Measurements from ENCODE around the gene PPP1R13B.
A peak's percentile ranks its signal among the peaks of the same experiment; 100 is the strongest.

PPP1R13B gene

GRCh38 chr14:103730490-103731035, 116.8 kb downstream of the PPP1R13B start:
- peaks cover 27% of the 10 kb centered on the region for H3K36me3 Mint-ChIP-seq (ENCODE audit: low read depth)
- H3K4me1 Mint-ChIP-seq: peaks cover 4% of the 10 kb centered on the region
- no peak overlapping the region for H3K4me3 Mint-ChIP-seq
- no peak overlapping the region for H3K27ac Mint-ChIP-seq
- TF ChIP-seq CTCF (IDR thresholded peaks at IDR 0.05): no peak
- no peaks in the 10 kb centered on the region for H3K9me3 Mint-ChIP-seq
- DNase-seq: no peak
- no peaks in the 10 kb centered on the region for H3K27me3 Mint-ChIP-seq (ENCODE audit: low read depth, poor library complexity)

DNA sequence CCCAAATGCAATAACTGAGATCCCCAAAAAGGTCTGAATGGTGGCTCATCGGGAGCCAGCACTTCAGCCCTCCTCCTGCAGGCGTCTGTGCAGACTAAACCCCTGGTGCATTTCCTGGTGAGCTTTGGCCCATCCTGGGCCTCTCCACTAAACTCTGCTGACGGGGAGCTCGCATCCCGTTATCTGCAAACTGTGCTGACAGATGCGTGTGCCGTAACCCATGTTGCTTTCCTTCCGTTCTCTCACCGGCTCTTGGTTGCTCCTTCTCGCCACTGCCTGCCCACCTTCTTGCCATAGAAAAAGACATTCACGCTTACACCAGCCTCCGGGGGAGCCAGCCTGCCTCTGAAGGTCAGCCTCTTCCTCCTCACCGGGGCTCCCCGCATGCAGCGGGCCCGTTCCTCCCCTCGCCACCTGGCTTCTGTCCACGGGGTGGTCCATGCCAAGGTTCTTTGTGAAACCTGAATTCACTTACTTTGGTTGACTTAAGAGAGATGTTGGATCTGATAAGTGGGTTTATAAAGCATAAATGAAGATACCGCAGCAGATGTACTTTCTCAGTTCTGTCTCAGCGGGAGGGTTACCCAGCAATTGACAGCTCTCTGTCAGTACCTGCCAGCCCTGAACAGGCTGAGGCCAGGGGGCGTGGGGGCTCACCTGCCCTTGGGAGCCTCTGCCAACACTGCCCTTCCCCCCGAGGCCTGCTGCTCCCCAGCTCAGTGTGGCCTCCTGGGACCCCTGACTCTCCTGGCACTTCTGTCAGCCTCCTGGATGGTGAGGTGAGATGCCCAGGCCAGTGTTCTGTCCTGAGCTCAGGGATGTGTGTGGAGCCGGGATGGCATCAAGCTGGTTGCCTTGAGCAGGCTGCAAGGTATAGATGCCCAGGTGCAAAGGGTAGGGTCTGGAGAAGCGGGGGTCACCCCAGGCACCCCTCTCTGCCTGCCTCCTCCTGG, 117.6 kb downstream of the PPP1R13B start:
- DNase-seq: no peak
- TF ChIP-seq CTCF (IDR thresholded peaks at IDR 0.05): no peak
- Mint-ChIP-seq H3K9me3 (no peaks in the 10 kb centered on the region), H3K4me1 (peaks cover 4% of the 10 kb centered on the region), H3K4me3 (no peak overlapping the region), H3K36me3 (ENCODE audit: low read depth) (peaks cover 27% of the 10 kb centered on the region), H3K27ac (no peak overlapping the region), H3K27me3 (ENCODE audit: low read depth, poor library complexity) (no peaks in the 10 kb centered on the region)

- no peak for DNase-seq
- Mint-ChIP-seq H3K36me3 (ENCODE audit: low read depth) (peaks cover 27% of the 10 kb centered on the region), H3K4me3 (no peak overlapping the region), H3K4me1 (peaks cover 7% of the 10 kb centered on the region), H3K27ac (peak overlapping the region; percentile 78), H3K9me3 (no peaks in the 10 kb centered on the region), H3K27me3 (ENCODE audit: low read depth, poor library complexity) (no peaks in the 10 kb centered on the region)
- no peak for TF ChIP-seq CTCF (IDR thresholded peaks at IDR 0.05)
Measured at GRCh38 chr14:103728721-103729120, 118.7 kb downstream of the PPP1R13B start.

DNA sequence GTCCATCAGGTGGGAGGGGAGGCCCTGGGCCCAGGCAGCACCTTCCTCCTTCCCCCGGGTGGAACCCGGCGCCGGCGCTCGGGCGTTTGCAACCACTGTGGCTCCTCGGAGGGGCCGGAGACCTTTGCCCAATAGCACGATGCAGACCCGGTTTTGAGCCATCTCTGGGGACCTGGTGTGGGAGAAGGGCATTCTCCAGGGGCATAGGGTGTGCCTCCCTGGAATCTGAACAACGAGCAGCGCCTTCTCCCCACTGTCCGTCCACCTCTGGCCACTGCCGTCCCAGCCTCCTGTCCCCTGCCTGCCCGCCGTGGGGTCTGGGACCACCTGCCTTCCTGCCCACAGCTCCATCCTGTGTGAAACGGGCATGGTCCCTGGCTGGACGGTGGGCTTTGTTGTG, 119.2 kb downstream of the PPP1R13B start:
- Mint-ChIP-seq H3K4me1 (peaks cover 7% of the 10 kb centered on the region), H3K9me3 (no peaks in the 10 kb centered on the region), H3K4me3 (no peak overlapping the region), H3K27ac (peak overlapping the region; percentile 78), H3K27me3 (ENCODE audit: low read depth, poor library complexity) (no peaks in the 10 kb centered on the region), H3K36me3 (ENCODE audit: low read depth) (peaks cover 21% of the 10 kb centered on the region)
- TF ChIP-seq CTCF (IDR thresholded peaks at IDR 0.05): no peak
- no peak for DNase-seq

DNA sequence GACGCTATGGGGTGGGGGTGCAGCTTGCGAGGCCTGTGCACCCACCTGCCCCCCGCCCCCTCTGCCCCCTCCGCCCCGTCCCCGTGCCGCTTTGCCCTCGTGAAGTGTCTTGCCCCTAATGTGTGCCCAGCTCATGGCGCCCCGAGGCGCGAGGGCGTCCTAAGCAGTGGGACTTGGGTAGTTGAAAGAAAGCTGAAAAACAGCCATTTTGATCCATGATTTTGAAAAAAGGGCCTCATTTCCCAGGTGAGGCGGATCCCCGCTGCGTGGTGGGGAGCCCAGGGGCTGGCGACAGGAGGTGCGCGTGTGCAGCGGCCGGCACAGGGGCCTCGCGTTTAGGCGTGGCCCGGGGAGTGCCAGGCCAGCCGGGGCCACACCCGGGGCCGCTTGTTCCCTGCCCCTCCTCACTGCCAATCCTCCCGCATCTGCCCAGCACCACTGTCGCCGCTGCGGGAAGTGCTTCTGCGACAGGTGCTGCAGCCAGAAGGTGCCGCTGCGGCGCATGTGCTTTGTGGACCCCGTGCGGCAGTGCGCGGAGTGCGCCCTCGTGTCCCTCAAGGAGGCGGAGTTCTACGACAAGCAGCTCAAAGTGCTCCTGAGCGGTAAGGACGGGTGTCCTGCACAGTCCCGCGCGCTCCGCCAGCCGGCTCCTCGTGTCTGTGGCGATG, 119.9 kb downstream of the PPP1R13B start:
- no peak overlapping the region for H3K4me3 Mint-ChIP-seq
- peaks cover 16% of the 10 kb centered on the region for H3K36me3 Mint-ChIP-seq (ENCODE audit: low read depth)
- H3K4me1 Mint-ChIP-seq: peaks cover 10% of the 10 kb centered on the region
- no peak for DNase-seq
- no peaks in the 10 kb centered on the region for H3K9me3 Mint-ChIP-seq
- TF ChIP-seq CTCF (IDR thresholded peaks at IDR 0.05): no peak
- no peak overlapping the region for H3K27ac Mint-ChIP-seq
- H3K27me3 Mint-ChIP-seq (ENCODE audit: low read depth, poor library complexity): no peaks in the 10 kb centered on the region
